IMR-90 (cell line): Measurements from ENCODE around the gene PAWR.

Source experiments
- BHLHE40 ChIP-seq: fragments of 150-350 bp; IDR thresholded peaks from 2 replicates; pipeline ENCODE4 v1.6.1; 2016; ENCODE audit warnings: mild to moderate bottlenecking, low read depth, low read length
- CEBPB ChIP-seq: IDR thresholded peaks from 2 replicates; pipeline ENCODE4 v1.6.1; 2012; ENCODE audit warnings: low read depth, low read length, improper control_type of control experiment
- MAFK ChIP-seq: IDR thresholded peaks from 2 replicates; pipeline ENCODE4 v1.6.1; 2012; ENCODE audit warnings: low read depth, low read length, improper control_type of control experiment
- MXI1 ChIP-seq: IDR thresholded peaks from 2 replicates; pipeline ENCODE4 v1.6.1; 2012; ENCODE audit warnings: low read depth, mild to moderate bottlenecking, low read length, moderate library complexity, borderline replicate concordance
- POLR2A ChIP-seq: IDR thresholded peaks from 2 replicates; pipeline ENCODE4 v1.6.1; 2012; ENCODE audit warnings: mild to moderate bottlenecking, low read depth, low read length
- SMC3 ChIP-seq: fragments of 150-350 bp; IDR thresholded peaks from 2 replicates; pipeline ENCODE4 v1.6.1; 2016; ENCODE audit warnings: low read depth, mild to moderate bottlenecking, antibody characterized with exemption, low read length, moderate library complexity
- TF ChIP-seq, protein P1 (sequence below): conservative IDR thresholded peaks from 2 replicates; pipeline ENCODE4 v1.5.1; 2012; ENCODE audit warnings: mild to moderate bottlenecking, low read depth, low read length, improper control_type of control experiment

DNA sequence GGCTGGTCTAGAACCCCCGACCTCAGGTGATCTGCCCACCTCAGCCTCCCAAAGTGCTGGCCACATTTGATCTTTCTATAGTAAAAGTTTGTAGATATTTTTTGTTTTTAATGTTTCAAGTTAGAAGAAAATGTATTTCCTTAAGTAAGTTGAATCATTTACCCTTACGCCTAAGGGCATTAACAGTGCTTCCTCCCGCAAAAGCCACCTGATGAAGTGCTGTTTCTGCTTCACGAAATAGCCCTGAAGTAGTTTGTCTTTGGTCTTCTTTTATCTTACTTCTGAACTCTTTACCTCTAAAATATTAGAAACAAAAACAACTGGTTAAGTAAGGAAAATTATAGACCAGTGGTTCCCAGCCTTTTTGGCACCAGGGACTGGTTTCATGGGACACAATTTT is 22.7 kb downstream of the PAWR start:
- TF ChIP-seq, protein P1, sequence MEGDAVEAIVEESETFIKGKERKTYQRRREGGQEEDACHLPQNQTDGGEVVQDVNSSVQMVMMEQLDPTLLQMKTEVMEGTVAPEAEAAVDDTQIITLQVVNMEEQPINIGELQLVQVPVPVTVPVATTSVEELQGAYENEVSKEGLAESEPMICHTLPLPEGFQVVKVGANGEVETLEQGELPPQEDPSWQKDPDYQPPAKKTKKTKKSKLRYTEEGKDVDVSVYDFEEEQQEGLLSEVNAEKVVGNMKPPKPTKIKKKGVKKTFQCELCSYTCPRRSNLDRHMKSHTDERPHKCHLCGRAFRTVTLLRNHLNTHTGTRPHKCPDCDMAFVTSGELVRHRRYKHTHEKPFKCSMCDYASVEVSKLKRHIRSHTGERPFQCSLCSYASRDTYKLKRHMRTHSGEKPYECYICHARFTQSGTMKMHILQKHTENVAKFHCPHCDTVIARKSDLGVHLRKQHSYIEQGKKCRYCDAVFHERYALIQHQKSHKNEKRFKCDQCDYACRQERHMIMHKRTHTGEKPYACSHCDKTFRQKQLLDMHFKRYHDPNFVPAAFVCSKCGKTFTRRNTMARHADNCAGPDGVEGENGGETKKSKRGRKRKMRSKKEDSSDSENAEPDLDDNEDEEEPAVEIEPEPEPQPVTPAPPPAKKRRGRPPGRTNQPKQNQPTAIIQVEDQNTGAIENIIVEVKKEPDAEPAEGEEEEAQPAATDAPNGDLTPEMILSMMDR = no peak
- TF ChIP-seq POLR2A = no peak
- no peak for TF ChIP-seq MAFK
- TF ChIP-seq MXI1 = no peak
- no peak for TF ChIP-seq BHLHE40
- no peak for TF ChIP-seq SMC3
- TF ChIP-seq CEBPB = no peak
